ENCODE data around the gene TBC1D17. TPM values are rescaled to one million over a fixed set of nuclear protein-coding genes. Genes with fewer than 3 reads are reported as not detected.

Gene TBC1D17
- total and polyA plus RNA-seq, 10 donors, result 20.8 to 53.5 (median 36.6) TPM

- TF ChIP-seq POLR2AphosphoS5 (IDR thresholded peaks at IDR 0.05), result no peak
- 63 to 85% (median 67%) methylated on average over 5 of the region's 5 CpGs for WGBS, 5 donors
- no peak overlapping the region for H3K27ac ChIP-seq
- no peaks in the 10 kb centered on the region for H3K9me3 ChIP-seq
- intact Hi-C loops (cut with DNase I; ENCODE audit: low total_unique reads), result loop anchor here (5.0 kb wide), 1 partner anchor 46 kb away; no protein-coding TSS in a partner anchor
- H3K4me3 ChIP-seq, result no peak overlapping the region
- peaks cover 9 to 46% (median 15%) of the 10 kb centered on the region in 6 donors for H3K4me1 ChIP-seq
- H3K27me3 ChIP-seq (replicated peaks in 1 of 7), result peaks cover 0 to 4% (median 0%) of the 10 kb centered on the region in 7 donors
- DNase-seq, result peak; percentile 32
- H3K36me3 ChIP-seq, result peaks cover 0 to 14% (median 0%) of the 10 kb centered on the region in 6 donors
These were observed 59.0 kb downstream of the TBC1D17 start for GRCh38 chr19:49936549-49936948.

GRCh38 chr19:49937750-49938381, 60.4 kb downstream of the TBC1D17 start:
- 17 to 23% (median 19%) methylated on average over 27 to 35 of the region's 35 CpGs for WGBS, 5 donors
- Histone ChIP-seq H3K27me3 (replicated peaks in 1 of 7) (peaks cover 0 to 4% (median 0%) of the 10 kb centered on the region in 7 donors), H3K27ac (peak overlapping the region in 4 of 8 donors; percentile 30 to 57 (median 39)), H3K36me3 (peaks cover 0 to 5% (median 0%) of the 10 kb centered on the region in 6 donors), H3K4me3 (peak overlapping the region in 4 of 8 donors; percentile 16 to 57 (median 28)), H3K9me3 (no peaks in the 10 kb centered on the region), H3K4me1 (peaks cover 9 to 38% (median 15%) of the 10 kb centered on the region in 6 donors)
- TF ChIP-seq POLR2AphosphoS5 (IDR thresholded peaks at IDR 0.05), result peak; percentile 51 to 79 (median 64)
- TF ChIP-seq POLR2A (IDR thresholded peaks at IDR 0.05), result no peak
- TF ChIP-seq CTCF (IDR thresholded peaks at IDR 0.05 in 8 of 11, conservative IDR thresholded peaks at IDR 0.05 in 3 of 11), result peak; percentile 84 to 96 (median 92)
- DNase-seq, result peak; percentile 94
- intact Hi-C loops (cut with DNase I; ENCODE audit: low total_unique reads), result loop anchor here (5.0 kb wide), 1 partner anchor 44 kb away; no protein-coding TSS in a partner anchor

Small RNA genes within 50 kb of the gene (microRNA-seq; reads per million reads assigned to microRNA genes)
- gene MIR4749 (1.7 to 5.8 (median 1.8) reads per million in 3 donors), gene MIR4750 (0 to 0.72 (median 0.28) reads per million in 3 donors), gene MIR6800 (0 to 1.4 (median 0) reads per million in 3 donors)

Small RNA genes within 50 kb of the gene (small RNA-seq; reads per million reads assigned to genes)
- gene MIR4749, result 0 to 0.07 (median 0.03) reads per million in 4 donors

Other genes starting within 250 kb of the TBC1D17 start
- gene RRAS, start 237.6 kb upstream of the TBC1D17 start, total RNA-seq, result 10 to 100 TPM; 30.9 to 57.6 (median 44.4) TPM
- 100 to 1,000 TPM in 1 of 3 donors, 10 to 100 TPM in 2; 66.5 to 106 (median 98.2) TPM for gene RRAS, start 237.6 kb upstream of the TBC1D17 start, polyA plus RNA-seq
- 10 to 100 TPM; 21.9 to 66.2 (median 57.0) TPM for gene SCAF1, start 235.5 kb upstream of the TBC1D17 start, total RNA-seq
- gene SCAF1, start 235.5 kb upstream of the TBC1D17 start, polyA plus RNA-seq, result 10 to 100 TPM in 1 of 3 donors, 1 to 10 TPM in 2; 7.5 to 21.3 (median 7.6) TPM
- gene IRF3, start 211.8 kb upstream of the TBC1D17 start, total RNA-seq, result 100 to 1,000 TPM in 4 of 7 donors, 10 to 100 TPM in 3; 87.9 to 150 (median 127) TPM
- 100 to 1,000 TPM; 127 to 294 (median 276) TPM for gene IRF3, start 211.8 kb upstream of the TBC1D17 start, polyA plus RNA-seq
- 10 to 100 TPM in 6 of 7 donors, 1 to 10 TPM in 1; 7.8 to 26.6 (median 16.3) TPM for gene BCL2L12, start 211.8 kb upstream of the TBC1D17 start, total RNA-seq
- 10 to 100 TPM; 26.5 to 36.7 (median 30.1) TPM for gene BCL2L12, start 211.8 kb upstream of the TBC1D17 start, polyA plus RNA-seq
- gene PRMT1, start 200.4 kb upstream of the TBC1D17 start, total RNA-seq, result 100 to 1,000 TPM; 108 to 136 (median 115) TPM
- gene PRMT1, start 200.4 kb upstream of the TBC1D17 start, polyA plus RNA-seq, result 100 to 1,000 TPM; 114 to 175 (median 134) TPM
- gene ADM5, start 188.1 kb upstream of the TBC1D17 start, total RNA-seq, result 10 to 100 TPM in 1 of 7 donors, 1 to 10 TPM in 6; 1.4 to 14.2 (median 5.0) TPM
- 1 to 10 TPM; 1.5 to 3.6 (median 3.5) TPM for gene ADM5, start 188.1 kb upstream of the TBC1D17 start, polyA plus RNA-seq
- gene CPT1C, start 186.6 kb upstream of the TBC1D17 start, total RNA-seq, result 10 to 100 TPM in 5 of 7 donors, 1 to 10 TPM in 2; 6.8 to 17.0 (median 16.4) TPM
- 10 to 100 TPM in 2 of 3 donors, 1 to 10 TPM in 1; 5.2 to 15.7 (median 11.8) TPM for gene CPT1C, start 186.6 kb upstream of the TBC1D17 start, polyA plus RNA-seq
- gene TSKS, start 114.4 kb upstream of the TBC1D17 start, total RNA-seq, result 1 to 10 TPM in 1 of 7 donors, under 1 TPM in 2, not detected in 4; 0.37 to 2.1 (median 0.92) TPM
- gene TSKS, start 114.4 kb upstream of the TBC1D17 start, polyA plus RNA-seq, result 1 to 10 TPM in 1 of 3 donors, under 1 TPM in 2; 0.26 to 1.0 (median 0.85) TPM
- 100 to 1,000 TPM in 3 of 7 donors, 10 to 100 TPM in 4; 79.8 to 108 (median 95.4) TPM for gene AP2A1, start 110.7 kb upstream of the TBC1D17 start, total RNA-seq
- 10 to 100 TPM; 18.1 to 43.6 (median 19.0) TPM for gene AP2A1, start 110.7 kb upstream of the TBC1D17 start, polyA plus RNA-seq
- gene FUZ, start 64.4 kb upstream of the TBC1D17 start, total RNA-seq, result 10 to 100 TPM; 10.7 to 22.1 (median 15.1) TPM
- gene FUZ, start 64.4 kb upstream of the TBC1D17 start, polyA plus RNA-seq, result 10 to 100 TPM; 16.7 to 20.3 (median 16.9) TPM
- 10 to 100 TPM; 29.4 to 61.0 (median 50.7) TPM for gene MED25, start 59.4 kb upstream of the TBC1D17 start, total RNA-seq
- gene MED25, start 59.4 kb upstream of the TBC1D17 start, polyA plus RNA-seq, result 10 to 100 TPM; 26.6 to 42.7 (median 35.3) TPM
- 100 to 1,000 TPM in 3 of 7 donors, 10 to 100 TPM in 4; 69.6 to 127 (median 98.4) TPM for gene PTOV1, start 26.5 kb upstream of the TBC1D17 start, total RNA-seq
- gene PTOV1, start 26.5 kb upstream of the TBC1D17 start, polyA plus RNA-seq, result 100 to 1,000 TPM in 1 of 3 donors, 10 to 100 TPM in 2; 61.4 to 120 (median 70.9) TPM
- 100 to 1,000 TPM in 5 of 7 donors, 10 to 100 TPM in 2; 80.9 to 203 (median 111) TPM for gene PNKP, start 10.1 kb upstream of the TBC1D17 start, total RNA-seq
- 100 to 1,000 TPM in 1 of 3 donors, 10 to 100 TPM in 2; 36.6 to 135 (median 66.2) TPM for gene PNKP, start 10.1 kb upstream of the TBC1D17 start, polyA plus RNA-seq
- gene AKT1S1, start 347 bp upstream of the TBC1D17 start, total RNA-seq, result 10 to 100 TPM in 6 of 7 donors, 1 to 10 TPM in 1; 8.7 to 27.8 (median 20.1) TPM
- gene AKT1S1, start 347 bp upstream of the TBC1D17 start, polyA plus RNA-seq, result 10 to 100 TPM; 11.6 to 24.8 (median 13.9) TPM
- gene IL4I1, start 19.2 kb downstream of the TBC1D17 start, total RNA-seq, result 10 to 100 TPM in 1 of 7 donors, 1 to 10 TPM in 6; 1.1 to 20.2 (median 2.8) TPM
- 1 to 10 TPM; 3.9 to 9.3 (median 6.4) TPM for gene IL4I1, start 19.2 kb downstream of the TBC1D17 start, polyA plus RNA-seq
- gene ATF5, start 51.5 kb downstream of the TBC1D17 start, total RNA-seq, result 10 to 100 TPM; 10.2 to 45.8 (median 22.8) TPM
- 10 to 100 TPM; 14.6 to 36.6 (median 16.8) TPM for gene ATF5, start 51.5 kb downstream of the TBC1D17 start, polyA plus RNA-seq
- gene NUP62, start 51.8 kb downstream of the TBC1D17 start, total RNA-seq, result 10 to 100 TPM; 41.1 to 60.9 (median 51.4) TPM
- 10 to 100 TPM; 17.3 to 35.1 (median 18.4) TPM for gene NUP62, start 51.8 kb downstream of the TBC1D17 start, polyA plus RNA-seq
- 10 to 100 TPM; 18.7 to 97.5 (median 42.8) TPM for gene SIGLEC11, start 83.5 kb downstream of the TBC1D17 start, total RNA-seq
- 10 to 100 TPM in 1 of 3 donors, 1 to 10 TPM in 2; 2.2 to 52.3 (median 7.9) TPM for gene SIGLEC11, start 83.5 kb downstream of the TBC1D17 start, polyA plus RNA-seq
- 10 to 100 TPM; 46.4 to 60.8 (median 56.6) TPM for gene VRK3, start 147.7 kb downstream of the TBC1D17 start, total RNA-seq
- 10 to 100 TPM; 17.0 to 31.9 (median 20.4) TPM for gene VRK3, start 147.7 kb downstream of the TBC1D17 start, polyA plus RNA-seq
- 10 to 100 TPM; 13.5 to 24.2 (median 19.2) TPM for gene ZNF473, start 148.3 kb downstream of the TBC1D17 start, total RNA-seq
- gene ZNF473, start 148.3 kb downstream of the TBC1D17 start, polyA plus RNA-seq, result 1 to 10 TPM; 2.4 to 4.5 (median 2.5) TPM